ENCODE data around the gene GPR18.

GRCh38 chr13:99260216-99260615 is 2.0 kb upstream of the GPR18 start:
- no peak for TF ChIP-seq ZNF274 (IDR thresholded peaks at IDR 0.05; ENCODE audit: borderline replicate concordance, low read depth, low read length)
- TF ChIP-seq TCF7 (IDR thresholded peaks at IDR 0.05; ENCODE audit: borderline replicate concordance) = no peak
- TF ChIP-seq TOE1 (IDR thresholded peaks at IDR 0.05; ENCODE audit: borderline replicate concordance) = no peak
- TF ChIP-seq TOE1 (CRISPR knock-in tag; IDR thresholded peaks at IDR 0.05; ENCODE audit: borderline replicate concordance, low read depth) = no peak
- no peak for TF ChIP-seq BRCA1 (IDR thresholded peaks at IDR 0.05)
- no peak for TF ChIP-seq BRCA1 (CRISPR knock-in tag; IDR thresholded peaks at IDR 0.05)
- TF ChIP-seq CTCF (IDR thresholded peaks at IDR 0.05 in 2 of 3, conservative IDR thresholded peaks at IDR 0.05 in 1 of 3; ENCODE audit: insufficient read depth in 2 of 3, low read depth in 1 of 3, low read length in 3 of 3) = no peak
- TF ChIP-seq POLR2A (conservative IDR thresholded peaks at IDR 0.05) = no peak
- no peak for TF ChIP-seq BHLHE40 (IDR thresholded peaks at IDR 0.05; ENCODE audit: low read length)
- TF ChIP-seq MLLT1 (IDR thresholded peaks at IDR 0.05) = no peak
- no peak for TF ChIP-seq FOS (IDR thresholded peaks at IDR 0.05; ENCODE audit: extremely low read depth, insufficient read length)
- TF ChIP-seq SOX6 (IDR thresholded peaks at IDR 0.05) = no peak
- no peak for TF ChIP-seq MAX (CRISPR knock-in tag; IDR thresholded peaks at IDR 0.05)
- TF ChIP-seq FOXJ3 (CRISPR knock-in tag; IDR thresholded peaks at IDR 0.05) = no peak
